Tibial artery (tissue), 4 donors: Measurements from ENCODE around the gene TAMM41.
A peak's percentile ranks its signal among the peaks of the same experiment; 100 is the strongest.

Experiments used
- DNase-seq, 2 donors: peaks; one replicate each; pipeline ENCODE4 v3.0.0-alpha.2; 2019
- H3K27ac ChIP-seq, 2 donors: fragments of 200-600 bp; sonication (generic) in 1 of 2; 1 replicate in 1 of 2; 2 replicates in 1 of 2; pipeline ENCODE4 v1.5.1; 2018 to 2019; ENCODE audit warnings: mild to moderate bottlenecking in 1 of 2
- H3K27me3 ChIP-seq, 2 donors: fragments of 200-600 bp; sonication (generic) in 1 of 2; one replicate each; pipeline versions ENCODE4 v1.5.1 to v1.6.0; 2016 to 2019
- H3K36me3 ChIP-seq, 3 donors: fragments of 200-600 bp; sonication (generic) in 2 of 3; one replicate each; pipeline ENCODE4 v1.5.1; 2016 to 2019; ENCODE audit warnings: mild to moderate bottlenecking in 2 of 3
- H3K4me1 ChIP-seq, 4 donors: fragments of 200-600 bp; sonication (generic) in 2 of 4; 1 replicate in 3 of 4; 2 replicates in 1 of 4; pipeline ENCODE4 v1.5.1; 2016 to 2019
- H3K4me3 ChIP-seq, 2 donors: fragments of 200-600 bp; sonication (generic) in 1 of 2; 1 replicate in 1 of 2; 2 replicates in 1 of 2; pipeline ENCODE4 v1.5.1; 2018 to 2019; ENCODE audit warnings: mild to moderate bottlenecking in 2 of 2
- H3K9me3 ChIP-seq, 3 donors: fragments of 200-600 bp; sonication (generic) in 1 of 3; one replicate each; pipeline ENCODE4 v1.5.1; 2016 to 2019
- intact Hi-C: fragments of 100-400 bp; cut with DNase I; formaldehyde crosslinking; loops from one replicate; pipeline ENCODE4 v1.15.0; 2023; ENCODE audit warnings: low total_unique reads
- TF ChIP-seq, protein P1 (sequence below), 2 experiments: fragments of 200-600 bp in 1 of 2; fragments of 450-650 bp in 1 of 2; IDR thresholded peaks; one replicate each; pipeline ENCODE4 v1.5.1; 2017 to 2019; ENCODE audit warnings: antibody characterized with exemption in 2 of 2, mild to moderate bottlenecking in 1 of 2, moderate library complexity in 1 of 2

TAMM41 gene

DNA sequence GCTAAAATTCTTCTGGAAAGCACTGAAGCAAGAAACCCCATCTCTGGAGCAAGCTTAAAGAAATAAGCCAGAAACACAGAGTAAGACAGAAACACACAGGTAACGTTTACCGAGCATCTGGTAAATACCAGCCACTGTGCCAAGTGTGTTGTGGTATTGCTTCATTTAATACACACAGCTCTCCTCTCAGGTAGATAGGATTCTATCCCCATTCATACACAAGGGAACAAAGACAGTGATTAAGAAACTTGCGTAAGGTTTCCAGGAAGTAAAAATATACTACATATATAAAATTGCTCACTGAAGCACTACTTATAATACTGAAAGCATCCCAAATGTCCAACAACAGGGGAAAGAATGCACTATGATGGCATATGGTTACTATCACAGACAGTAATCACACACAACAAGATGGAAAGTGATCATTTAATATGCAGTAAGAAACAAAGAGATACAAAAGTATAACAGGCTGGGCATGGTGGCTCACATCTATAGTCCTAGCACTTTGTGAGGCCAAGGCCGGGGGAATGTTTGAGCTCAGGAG is 27.5 kb downstream of the TAMM41 start:
- TF ChIP-seq, protein P1, sequence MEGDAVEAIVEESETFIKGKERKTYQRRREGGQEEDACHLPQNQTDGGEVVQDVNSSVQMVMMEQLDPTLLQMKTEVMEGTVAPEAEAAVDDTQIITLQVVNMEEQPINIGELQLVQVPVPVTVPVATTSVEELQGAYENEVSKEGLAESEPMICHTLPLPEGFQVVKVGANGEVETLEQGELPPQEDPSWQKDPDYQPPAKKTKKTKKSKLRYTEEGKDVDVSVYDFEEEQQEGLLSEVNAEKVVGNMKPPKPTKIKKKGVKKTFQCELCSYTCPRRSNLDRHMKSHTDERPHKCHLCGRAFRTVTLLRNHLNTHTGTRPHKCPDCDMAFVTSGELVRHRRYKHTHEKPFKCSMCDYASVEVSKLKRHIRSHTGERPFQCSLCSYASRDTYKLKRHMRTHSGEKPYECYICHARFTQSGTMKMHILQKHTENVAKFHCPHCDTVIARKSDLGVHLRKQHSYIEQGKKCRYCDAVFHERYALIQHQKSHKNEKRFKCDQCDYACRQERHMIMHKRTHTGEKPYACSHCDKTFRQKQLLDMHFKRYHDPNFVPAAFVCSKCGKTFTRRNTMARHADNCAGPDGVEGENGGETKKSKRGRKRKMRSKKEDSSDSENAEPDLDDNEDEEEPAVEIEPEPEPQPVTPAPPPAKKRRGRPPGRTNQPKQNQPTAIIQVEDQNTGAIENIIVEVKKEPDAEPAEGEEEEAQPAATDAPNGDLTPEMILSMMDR (IDR thresholded peaks at IDR 0.05): no peak
- H3K9me3 ChIP-seq: no peaks in the 10 kb centered on the region
- no peaks in the 10 kb centered on the region for H3K4me1 ChIP-seq
- H3K27ac ChIP-seq: no peak overlapping the region
- intact Hi-C loops: no loop called here
- H3K36me3 ChIP-seq: peaks cover 30 to 83% (median 58%) of the 10 kb centered on the region in 3 donors
- no peak overlapping the region for H3K4me3 ChIP-seq
- no peaks in the 10 kb centered on the region for H3K27me3 ChIP-seq
- DNase-seq: no peak

DNA sequence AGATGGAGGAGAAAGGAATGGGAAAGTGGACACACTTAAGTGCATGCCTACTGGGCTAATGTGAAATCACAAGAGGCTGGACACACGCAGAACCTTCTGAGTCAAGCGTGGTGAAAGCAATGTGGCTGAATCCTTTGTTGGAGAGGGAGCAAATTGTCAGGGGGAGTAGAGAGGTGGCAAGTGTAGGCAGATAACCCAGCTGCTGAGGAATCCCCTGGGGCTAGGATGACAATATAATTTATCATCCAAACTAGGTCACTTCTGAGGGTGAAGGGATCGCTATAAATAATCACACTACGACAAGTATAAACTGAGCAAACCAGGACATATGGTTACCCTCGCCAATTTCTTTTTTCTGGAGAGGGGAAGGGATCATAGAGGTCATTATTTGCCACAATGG is 28.7 kb downstream of the TAMM41 start:
- H3K27me3 ChIP-seq: no peaks in the 10 kb centered on the region
- peaks cover 30 to 94% (median 51%) of the 10 kb centered on the region in 3 donors for H3K36me3 ChIP-seq
- DNase-seq: no peak
- TF ChIP-seq, protein P1 (IDR thresholded peaks at IDR 0.05): no peak
- no peaks in the 10 kb centered on the region for H3K9me3 ChIP-seq
- H3K4me3 ChIP-seq: no peak overlapping the region
- no peak overlapping the region for H3K27ac ChIP-seq
- intact Hi-C loops: no loop called here
- no peaks in the 10 kb centered on the region for H3K4me1 ChIP-seq

DNA sequence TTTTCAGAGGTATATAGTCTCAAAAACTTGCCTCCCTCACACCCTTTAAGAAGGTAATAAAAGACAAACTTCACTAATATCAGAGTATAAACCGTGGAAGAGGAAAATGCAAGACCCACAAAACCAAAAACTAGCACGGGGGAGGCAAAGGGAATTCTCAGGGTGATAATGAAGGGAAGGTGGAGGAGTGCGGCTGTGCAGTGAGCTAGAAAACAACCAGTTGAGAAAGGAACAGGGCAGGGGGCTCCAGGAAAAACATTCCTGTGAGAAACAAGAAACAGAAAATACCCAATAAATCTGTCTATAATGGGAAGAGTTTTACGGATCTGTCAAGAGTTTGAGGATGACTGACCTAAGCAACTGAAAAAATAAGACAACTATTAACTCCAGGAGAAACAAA is 31.6 kb downstream of the TAMM41 start:
- no peak overlapping the region for H3K27ac ChIP-seq
- peaks cover 15 to 85% (median 36%) of the 10 kb centered on the region in 3 donors for H3K36me3 ChIP-seq
- no peaks in the 10 kb centered on the region for H3K9me3 ChIP-seq
- DNase-seq: no peak
- H3K4me1 ChIP-seq: peaks cover 0 to 4% (median 0%) of the 10 kb centered on the region in 4 donors
- TF ChIP-seq, protein P1 (IDR thresholded peaks at IDR 0.05): no peak
- no peaks in the 10 kb centered on the region for H3K27me3 ChIP-seq
- intact Hi-C loops: no loop called here
- H3K4me3 ChIP-seq: no peak overlapping the region

DNA sequence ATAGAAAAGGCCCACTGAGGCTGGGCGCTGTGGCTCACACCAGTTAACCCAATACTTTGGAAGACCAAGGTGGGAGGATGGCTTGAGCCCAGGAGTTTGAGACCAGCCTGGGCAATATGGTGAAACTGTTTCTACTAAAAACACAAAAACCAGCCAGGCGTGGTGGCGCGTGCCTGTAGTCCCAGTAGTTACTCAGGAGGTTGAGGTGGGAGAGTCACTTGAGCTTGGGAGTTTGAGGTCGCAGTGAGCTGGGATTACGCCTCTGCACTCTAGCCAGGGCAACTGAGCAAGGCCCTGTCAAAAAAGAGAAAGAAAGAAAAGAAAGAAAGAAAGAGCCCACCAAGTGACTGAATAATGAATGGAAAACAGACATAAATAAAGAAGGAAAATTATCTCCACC is 32.0 kb downstream of the TAMM41 start:
- Histone ChIP-seq H3K9me3 (no peaks in the 10 kb centered on the region), H3K27me3 (no peaks in the 10 kb centered on the region), H3K4me3 (no peak overlapping the region), H3K27ac (no peak overlapping the region), H3K36me3 (peaks cover 15 to 80% (median 34%) of the 10 kb centered on the region in 3 donors), H3K4me1 (peaks cover 0 to 5% (median 0%) of the 10 kb centered on the region in 4 donors)
- intact Hi-C loops: no loop called here
- TF ChIP-seq, protein P1 (IDR thresholded peaks at IDR 0.05): no peak
- DNase-seq: no peak

DNA sequence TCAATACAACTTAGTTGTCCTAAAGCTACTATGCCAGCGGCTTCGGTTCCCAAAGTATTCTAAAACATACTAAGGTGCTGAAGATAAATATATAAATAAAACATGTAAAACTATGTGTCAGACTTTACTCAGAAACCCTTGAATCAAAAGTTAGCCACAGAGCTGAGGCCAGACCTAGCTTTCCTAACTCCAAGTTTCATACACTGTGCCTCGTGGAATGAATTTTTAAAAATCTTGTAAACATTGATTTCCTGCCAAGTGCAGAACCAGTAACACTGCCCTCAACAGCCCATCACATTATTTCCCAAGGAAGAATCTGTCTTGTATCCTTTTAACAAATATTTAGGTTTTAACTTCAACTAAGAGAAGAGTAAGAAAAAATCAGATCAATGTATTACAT is 36.4 kb downstream of the TAMM41 start:
- peaks cover 0 to 5% (median 0%) of the 10 kb centered on the region in 4 donors for H3K4me1 ChIP-seq
- peaks cover 20 to 76% (median 47%) of the 10 kb centered on the region in 3 donors for H3K36me3 ChIP-seq
- no peaks in the 10 kb centered on the region for H3K27me3 ChIP-seq
- peak overlapping the region in 1 of 2 donors; percentile 13 for H3K27ac ChIP-seq
- TF ChIP-seq, protein P1 (IDR thresholded peaks at IDR 0.05): no peak
- DNase-seq: no peak
- intact Hi-C loops: no loop called here
- H3K4me3 ChIP-seq: no peak overlapping the region
- no peaks in the 10 kb centered on the region for H3K9me3 ChIP-seq
